Measurements from ENCODE around the gene MPDU1. TPM values are rescaled to one million over a fixed set of nuclear protein-coding genes. Genes with fewer than 3 reads are reported as not detected.

The MPDU1 gene
- 112 to 145 TPM (median 126 TPM) in 5 replicates for total RNA-seq (2022; extraction: Qiagen RNA extraction; ENCODE audit: low read depth)

GRCh38 chr17:7583253-7584109, at the start of gene MPDU1:
Gene MPDU1 (plus strand): TSS chr17:7583852. CDS start chr17:7583863, 11 bp downstream.

GRCh38 chr17:7548585-7549400, 34.9 kb upstream of the MPDU1 start, which contains the start of gene TNFSF12:
Gene TNFSF12 (plus strand): TSS chr17:7549058. CDS start chr17:7549154, 96 bp downstream.

GRCh38 chr17:7558544-7559319, 24.9 kb upstream of the MPDU1 start, which contains the start of gene TNFSF13:
Gene TNFSF13 (plus strand): TSS chr17:7558750. CDS start chr17:7559040, 290 bp downstream.

GRCh38 chr17:7561589-7562207, 22.0 kb upstream of the MPDU1 start, which contains the start of gene SENP3:
Gene SENP3 (plus strand): TSS chr17:7561919. CDS start chr17:7563077, 1,158 bp downstream.

GRCh38 chr17:7579001-7579833, 4.4 kb upstream of the MPDU1 start, which contains the start of gene CD68:
Gene CD68 (plus strand): TSS chr17:7579638. CDS start chr17:7579678, 40 bp downstream.

GRCh38 chr17:7589891-7590691, 6.4 kb downstream of the MPDU1 start, which contains the start of gene SOX15:
Gene SOX15 (minus strand): TSS chr17:7590094. CDS start chr17:7589676, 418 bp downstream.

GRCh38 chr17:7614425-7615264, 31.0 kb downstream of the MPDU1 start, which contains the start of gene FXR2:
Gene FXR2 (minus strand): TSS chr17:7614897. CDS start chr17:7614532, 365 bp downstream.

GRCh38 chr17:7627250-7628121, 43.8 kb downstream of the MPDU1 start, which contains the start of gene SAT2:
Gene SAT2 (minus strand): TSS chr17:7627821. CDS start chr17:7627635, 186 bp downstream.

GRCh38 chr17:7629939-7630571, 46.4 kb downstream of the MPDU1 start, which contains the start of gene SHBG:
Gene SHBG (plus strand): TSS chr17:7630135. CDS start chr17:7630173, 38 bp downstream.

Other genes starting within 250 kb of the MPDU1 start
- gene ACAP1, start 247.3 kb upstream of the MPDU1 start, total RNA-seq (2022; extraction: Qiagen RNA extraction; ENCODE audit: low read depth): 1.7 to 5.4 TPM (median 3.1 TPM) in 5 replicates
- gene KCTD11, start 231.7 kb upstream of the MPDU1 start, total RNA-seq (2022; extraction: Qiagen RNA extraction; ENCODE audit: low read depth): 9.4 to 13.4 TPM (median 10.7 TPM) in 5 replicates
- gene TMEM95, start 228.7 kb upstream of the MPDU1 start, total RNA-seq (2022; extraction: Qiagen RNA extraction; ENCODE audit: low read depth): not detected in 5 replicates
- 1.4 to 2.0 TPM (median 1.5 TPM) in 5 replicates for gene TNK1, start 202.8 kb upstream of the MPDU1 start, total RNA-seq (2022; extraction: Qiagen RNA extraction; ENCODE audit: low read depth)
- 38.1 to 44.3 TPM (median 41.3 TPM) in 5 replicates for gene PLSCR3, start 189.3 kb upstream of the MPDU1 start, total RNA-seq (2022; extraction: Qiagen RNA extraction; ENCODE audit: low read depth)
- gene TMEM256, start 179.8 kb upstream of the MPDU1 start, total RNA-seq (2022; extraction: Qiagen RNA extraction; ENCODE audit: low read depth): 202 to 227 TPM (median 216 TPM) in 5 replicates
- 13.2 to 18.5 TPM (median 17.1 TPM) in 5 replicates for gene NLGN2, start 176.0 kb upstream of the MPDU1 start, total RNA-seq (2022; extraction: Qiagen RNA extraction; ENCODE audit: low read depth)
- 0.14 TPM in 1 of 5 replicates, not detected in the others for gene SPEM1, start 163.5 kb upstream of the MPDU1 start, total RNA-seq (2022; extraction: Qiagen RNA extraction; ENCODE audit: low read depth)
- gene SPEM2, start 158.2 kb upstream of the MPDU1 start, total RNA-seq (2022; extraction: Qiagen RNA extraction; ENCODE audit: low read depth): 0.14 TPM in 1 of 5 replicates, not detected in the others
- gene SPEM3, start 155.0 kb upstream of the MPDU1 start, total RNA-seq (2022; extraction: Qiagen RNA extraction; ENCODE audit: low read depth): not detected in 5 replicates
- gene TMEM102, start 148.4 kb upstream of the MPDU1 start, total RNA-seq (2022; extraction: Qiagen RNA extraction; ENCODE audit: low read depth): 10.2 to 13.7 TPM (median 12.1 TPM) in 5 replicates
- gene FGF11, start 144.3 kb upstream of the MPDU1 start, total RNA-seq (2022; extraction: Qiagen RNA extraction; ENCODE audit: low read depth): 0.43 to 1.3 TPM (median 1.1 TPM) in 5 replicates
- 7.3 to 11.0 TPM (median 9.1 TPM) in 5 replicates for gene CHRNB1, start 138.8 kb upstream of the MPDU1 start, total RNA-seq (2022; extraction: Qiagen RNA extraction; ENCODE audit: low read depth)
- 18.5 to 23.4 TPM (median 22.7 TPM) in 5 replicates for gene ZBTB4, start 104.2 kb upstream of the MPDU1 start, total RNA-seq (2022; extraction: Qiagen RNA extraction; ENCODE audit: low read depth)
- gene SLC35G6, start 102.4 kb upstream of the MPDU1 start, total RNA-seq (2022; extraction: Qiagen RNA extraction; ENCODE audit: low read depth): not detected in 5 replicates
- 63.4 to 76.8 TPM (median 71.8 TPM) in 5 replicates for gene POLR2A, start 99.5 kb upstream of the MPDU1 start, total RNA-seq (2022; extraction: Qiagen RNA extraction; ENCODE audit: low read depth)
- gene TNFSF12, start 34.8 kb upstream of the MPDU1 start, total RNA-seq (2022; extraction: Qiagen RNA extraction; ENCODE audit: low read depth): 9.1 to 12.2 TPM (median 10.8 TPM) in 5 replicates
- 0.37 to 1.1 TPM (median 0.87 TPM) in 5 replicates for gene TNFSF13, start 25.1 kb upstream of the MPDU1 start, total RNA-seq (2022; extraction: Qiagen RNA extraction; ENCODE audit: low read depth)
- 85.2 to 101 TPM (median 93.8 TPM) in 5 replicates for gene SENP3, start 21.9 kb upstream of the MPDU1 start, total RNA-seq (2022; extraction: Qiagen RNA extraction; ENCODE audit: low read depth)
- 25.6 to 35.0 TPM (median 28.2 TPM) in 5 replicates for gene CD68, start 4.2 kb upstream of the MPDU1 start, total RNA-seq (2022; extraction: Qiagen RNA extraction; ENCODE audit: low read depth)
- 0.13 to 0.30 TPM (median 0.14 TPM) in 5 replicates for gene SOX15, start 6.2 kb downstream of the MPDU1 start, total RNA-seq (2022; extraction: Qiagen RNA extraction; ENCODE audit: low read depth)
- 44.0 to 59.8 TPM (median 56.2 TPM) in 5 replicates for gene FXR2, start 31.0 kb downstream of the MPDU1 start, total RNA-seq (2022; extraction: Qiagen RNA extraction; ENCODE audit: low read depth)
- 65.1 to 91.4 TPM (median 81.4 TPM) in 5 replicates for gene SAT2, start 44.0 kb downstream of the MPDU1 start, total RNA-seq (2022; extraction: Qiagen RNA extraction; ENCODE audit: low read depth)
- gene SHBG, start 46.3 kb downstream of the MPDU1 start, total RNA-seq (2022; extraction: Qiagen RNA extraction; ENCODE audit: low read depth): 0.29 to 1.1 TPM (median 0.42 TPM) in 5 replicates
- gene ATP1B2, start 67.1 kb downstream of the MPDU1 start, total RNA-seq (2022; extraction: Qiagen RNA extraction; ENCODE audit: low read depth): 0.12 to 0.42 TPM (median 0.26 TPM) in 5 replicates
- 38.4 to 46.5 TPM (median 42.3 TPM) in 5 replicates for gene TP53, start 103.6 kb downstream of the MPDU1 start, total RNA-seq (2022; extraction: Qiagen RNA extraction; ENCODE audit: low read depth)
- 29.3 to 48.6 TPM (median 40.8 TPM) in 5 replicates for gene WRAP53, start 104.6 kb downstream of the MPDU1 start, total RNA-seq (2022; extraction: Qiagen RNA extraction; ENCODE audit: low read depth)
- gene EFNB3, start 121.3 kb downstream of the MPDU1 start, total RNA-seq (2022; extraction: Qiagen RNA extraction; ENCODE audit: low read depth): 1.3 to 1.6 TPM (median 1.5 TPM) in 5 replicates
- 0.01 to 0.10 TPM (median 0.05 TPM) in 4 of 5 replicates, not detected in the other for gene DNAH2, start 133.9 kb downstream of the MPDU1 start, total RNA-seq (2022; extraction: Qiagen RNA extraction; ENCODE audit: low read depth)